GM23338 (cell line): Measurements from ENCODE around the gene UGT1A7. TPM values are rescaled to one million over a fixed set of nuclear protein-coding genes. Genes with fewer than 3 reads are reported as not detected.

Experiments used
- ATAC-seq: fragments of 200-7000 bp; cut with Tn5 transposase; 3 replicates; pipeline ENCODE4 v1.9.1; 2020
- DNase-seq: peaks from one replicate; pipeline ENCODE4 v3.0.0-alpha.2; 2015; ENCODE audit warnings: low spot score
- H2AFZ ChIP-seq: fragments of 200-600 bp; sonication (generic); 2 replicates; pipeline ENCODE4 v1.8.0; 2016; ENCODE audit warnings: antibody characterized with exemption, mild to moderate bottlenecking, moderate library complexity
- H3F3A ChIP-seq: fragments of 200-600 bp; sonication (generic); replicated peaks from 2 replicates; pipeline ENCODE4 v1.8.0; 2017; ENCODE audit warnings: antibody characterized with exemption, mixed run types, low read depth
- H3K27ac ChIP-seq: fragments of 200-600 bp; sonication (generic); 2 replicates; pipeline ENCODE4 v1.6.1; 2016; ENCODE audit warnings: low read depth
- H3K27me3 ChIP-seq: fragments of 200-600 bp; sonication (generic); 2 replicates; pipeline ENCODE4 v1.8.0; 2016; ENCODE audit warnings: mild to moderate bottlenecking, mixed run types, moderate library complexity; ENCODE audit not compliant: insufficient read depth
- H3K36me3 ChIP-seq: fragments of 200-600 bp; sonication (generic); 2 replicates; pipeline ENCODE4 v1.8.0; 2016; ENCODE audit warnings: mild to moderate bottlenecking; ENCODE audit not compliant: insufficient read depth
- H3K4me1 ChIP-seq: fragments of 200-600 bp; sonication (generic); 2 replicates; pipeline ENCODE4 v1.8.0; 2016; ENCODE audit warnings: mild to moderate bottlenecking, moderate library complexity; ENCODE audit not compliant: insufficient read depth
- H3K4me2 ChIP-seq: fragments of 200-600 bp; sonication (generic); 2 replicates; pipeline ENCODE4 v1.7.1; 2017; ENCODE audit warnings: mixed run types
- H3K4me3 ChIP-seq: fragments of 200-600 bp; sonication (generic); 2 replicates; pipeline ENCODE4 v1.6.1; 2016; ENCODE audit warnings: mixed run types
- H3K79me2 ChIP-seq: fragments of 200-600 bp; sonication (generic); replicated peaks from 2 replicates; pipeline ENCODE4 v1.8.0; 2017; ENCODE audit warnings: mild to moderate bottlenecking; ENCODE audit not compliant: insufficient read depth
- H3K9me2 ChIP-seq: fragments of 200-600 bp; sonication (generic); 2 replicates; pipeline ENCODE4 v1.8.0; 2017; ENCODE audit not compliant: insufficient read depth
- H4K20me1 ChIP-seq: fragments of 200-600 bp; sonication (generic); replicated peaks from 2 replicates; pipeline ENCODE4 v1.8.0; 2017; ENCODE audit warnings: mild to moderate bottlenecking; ENCODE audit not compliant: insufficient read depth
- H3K27ac Mint-ChIP-seq: 2 replicates; pipeline ENCODE4 v1.8.0; 2020; ENCODE audit warnings: inconsistent platforms, mild to moderate bottlenecking, moderate library complexity, mixed read lengths
- H3K27me3 Mint-ChIP-seq: 3 replicates; pipeline ENCODE4 v1.8.0; 2022; ENCODE audit warnings: low read depth, mild to moderate bottlenecking, moderate library complexity, mixed read lengths, inconsistent platforms; ENCODE audit not compliant: insufficient read depth, poor library complexity
- H3K36me3 Mint-ChIP-seq: 3 replicates; pipeline ENCODE4 v1.8.0; 2021; ENCODE audit warnings: low read depth, mild to moderate bottlenecking, inconsistent platforms, moderate library complexity, mixed read lengths
- H3K4me1 Mint-ChIP-seq: 3 replicates; pipeline ENCODE4 v1.8.0; 2020; ENCODE audit warnings: mild to moderate bottlenecking, inconsistent platforms, mixed read lengths
- H3K4me3 Mint-ChIP-seq: 3 replicates; pipeline ENCODE4 v1.8.0; 2021; ENCODE audit warnings: moderate library complexity, mild to moderate bottlenecking, inconsistent platforms, mixed read lengths
- H3K9me3 Mint-ChIP-seq: 3 replicates; pipeline ENCODE4 v1.8.0; 2020; ENCODE audit warnings: moderate library complexity, mild to moderate bottlenecking, inconsistent platforms, mixed read lengths
- EZH2phosphoT487 ChIP-seq: fragments of 200-600 bp; sonication (generic); IDR thresholded peaks from one replicate; pipeline ENCODE4 v1.8.1; 2018; ENCODE audit warnings: antibody characterized with exemption; ENCODE audit not compliant: unreplicated experiment
- REST ChIP-seq: IDR thresholded peaks from one replicate; pipeline ENCODE4 v1.6.1; 2018; ENCODE audit warnings: antibody characterized with exemption; ENCODE audit not compliant: unreplicated experiment
- ZNF114 ChIP-seq: fragments of 250-450 bp; sonication (Bioruptor Pico); IDR thresholded peaks from 2 replicates; pipeline ENCODE4 v1.5.0; 2020; ENCODE audit warnings: mild to moderate bottlenecking, moderate library complexity
- ZNF462 ChIP-seq: fragments of 250-450 bp; sonication (Bioruptor Pico); IDR thresholded peaks from 2 replicates; pipeline ENCODE4 v1.5.0; 2020; ENCODE audit warnings: mild to moderate bottlenecking, moderate library complexity
- polyA plus RNA-seq: library from polyadenylated mRNA; unstranded; fragments of >200 nt; fragmentation: Nextera tagmentation; extraction: Ambion mirVana; gene quantifications from 2 replicates; pipeline ENCODE4 v1.2.1, GENCODE V29; 2016
- total RNA-seq: library from RNA; depleted of rRNA; stranded (reverse); fragments of >200 nt; shearing (Covaris generic); gene quantifications from 2 replicates; pipeline ENCODE4 v1.2.3, GENCODE V29; 2014

UGT1A7 gene
- total and polyA plus RNA-seq, 2 experiments from 2014 or later: not detected

DNA sequence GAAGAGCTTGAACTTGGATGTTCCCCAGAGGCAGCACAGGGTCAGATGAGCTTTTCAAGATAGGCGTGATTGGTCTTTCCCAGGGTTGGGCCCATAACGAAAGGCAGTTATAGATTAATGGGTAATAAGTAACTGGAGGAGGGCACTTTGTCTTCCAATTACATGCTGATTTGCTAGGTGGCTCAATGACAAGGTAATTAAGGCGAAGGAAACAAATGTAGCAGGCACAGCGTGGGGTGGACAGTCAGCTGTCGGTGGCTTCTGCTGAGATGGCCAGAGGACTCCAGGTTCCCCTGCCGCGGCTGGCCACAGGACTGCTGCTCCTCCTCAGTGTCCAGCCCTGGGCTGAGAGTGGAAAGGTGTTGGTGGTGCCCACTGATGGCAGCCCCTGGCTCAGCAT, 36.9 kb downstream of the UGT1A7 start, which contains the start of gene UGT1A4 (continued):
- TF ChIP-seq REST: no peak
- TF ChIP-seq ZNF462: no peak

DNA sequence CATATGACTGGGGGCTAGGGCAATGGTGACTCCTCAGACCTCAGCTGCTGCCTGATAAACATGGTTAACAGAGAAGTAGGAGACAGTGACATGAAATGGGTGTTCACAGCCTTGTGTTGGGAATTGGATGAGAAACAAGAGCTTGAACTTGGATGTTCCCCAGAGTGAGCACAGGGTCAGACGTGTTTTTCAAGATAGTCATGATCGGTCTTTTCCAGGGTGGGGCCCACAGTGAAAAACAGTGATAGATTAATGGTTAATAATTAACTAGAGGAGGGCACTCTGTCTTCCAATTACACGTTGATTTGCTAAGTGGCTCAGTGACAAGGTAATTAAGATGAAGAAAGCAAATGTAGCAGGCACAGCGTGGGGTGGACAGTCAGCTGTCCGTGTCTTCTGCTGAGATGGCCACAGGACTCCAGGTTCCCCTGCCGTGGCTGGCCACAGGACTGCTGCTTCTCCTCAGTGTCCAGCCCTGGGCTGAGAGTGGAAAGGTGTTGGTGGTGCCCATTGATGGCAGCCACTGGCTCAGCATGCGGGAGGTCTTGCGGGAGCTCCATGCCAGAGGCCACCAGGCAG, 47.1 kb downstream of the UGT1A7 start, which contains the start of gene UGT1A3:
Gene UGT1A3 (plus strand): TSS at position 320 of the 579 bp plus-strand sequence. CDS start 85 bp downstream, at position 405.
- H3F3A ChIP-seq: no peaks in the 10 kb centered on the region
- no peaks in the 10 kb centered on the region for H3K79me2 ChIP-seq
- ATAC-seq (no peak), DNase-seq (no peak)
- H3K9me2 ChIP-seq: no peaks in the 10 kb centered on the region
- no peak within 1 kb of the TSS for H2AFZ ChIP-seq
- no peaks in the 10 kb centered on the region for H3K27me3 ChIP-seq
- H3K4me3 ChIP-seq: no peak within 1 kb of the TSS
- H3K4me1 ChIP-seq: no peaks in the 10 kb centered on the region
- no peak within 1 kb of the TSS for H3K27ac ChIP-seq
- Mint-ChIP-seq H3K9me3 (peaks cover 30% of the 10 kb centered on the region), H3K4me1 (no peaks in the 10 kb centered on the region), H3K36me3 (peaks cover 7% of the 10 kb centered on the region; the same call in 2 of the 3 replicates), H3K27ac (no peak within 1 kb of the TSS), H3K4me3 (no peak within 1 kb of the TSS), H3K27me3 (peaks cover 2% of the 10 kb centered on the region)
- no peaks in the 10 kb centered on the region for H4K20me1 ChIP-seq
- H3K4me2 ChIP-seq: no peak within 1 kb of the TSS
- H3K36me3 ChIP-seq: no peaks in the 10 kb centered on the region
- TF ChIP-seq EZH2phosphoT487 (no peak), ZNF462 (no peak), ZNF114 (CRISPR knock-in tag) (no peak)
